HepG2 (cell line): ENCODE measurements around the gene MYLK3. TPM values are rescaled to one million over a fixed set of nuclear protein-coding genes. Genes with fewer than 3 reads are reported as not detected.

Experiments used
- ATAC-seq: fragments of 200-7000 bp; cut with Tn5 transposase; 3 replicates; pipeline ENCODE4 v1.9.1; 2020; ENCODE audit warnings: mild to moderate bottlenecking, moderate library complexity
- BruUV-seq: library from RNA; stranded (reverse); fragments of 400-500 nt; replicated peaks from 2 replicates; lab custom pipeline; 2021; lab: Mats Ljungman, UMichigan
- CTCF ChIA-PET: fragments of 300-600 bp; formaldehyde crosslinking; extraction: SDS; loops from one replicate; lab custom pipeline; 2021; ENCODE audit warnings: low total read pairs, inconsistent platforms, low intra/inter-chr PET ratio; lab: Yijun Ruan, JAX
- POLR2A ChIA-PET: fragments of 350-600 bp; sonication (Branson Sonifier 250); formaldehyde crosslinking; loops from one replicate; lab custom pipeline; 2020; ENCODE audit warnings: antibody characterized with exemption, inconsistent platforms; lab: Yijun Ruan, JAX
- DNase-seq: peaks from one replicate; pipeline ENCODE4 v3.0.0-alpha.2; 2015; ENCODE audit warnings: low spot score
- FAIRE-seq: peaks from 3 replicates; lab custom pipeline; 2011; peaks lifted over from hg19 to GRCh38; lab: Jason Lieb, UNC
- H2AFZ ChIP-seq: one replicate; pipeline ENCODE4 v1.6.1; 2011; ENCODE audit warnings: low read length, inconsistent platforms
- H3K27ac ChIP-seq: fragments of 300-600 bp; 3 replicates; pipeline ENCODE4 v1.8.0; 2011; ENCODE audit warnings: mixed run types, mild to moderate bottlenecking, mixed read lengths, low read length, inconsistent platforms; ENCODE audit not compliant: insufficient read depth; ENCODE audit errors: extremely low read length
- H3K27me3 ChIP-seq, 2 experiments: fragments of 200-600 bp in 1 of 2; 2 replicates in 1 of 2; 3 replicates in 1 of 2; pipeline versions ENCODE4 v1.6.0 to v1.8.0; 2011; ENCODE audit warnings: low read length in 2 of 2, mild to moderate bottlenecking in 2 of 2, moderate library complexity in 2 of 2, inconsistent platforms in 1 of 2; ENCODE audit not compliant: insufficient read depth in 2 of 2, control insufficient read depth in 1 of 2
- H3K36me3 ChIP-seq, 2 experiments: fragments of 200-600 bp in 1 of 2; replicated peaks in 1 of 2; 2 replicates in 1 of 2; 3 replicates in 1 of 2; pipeline versions ENCODE4 v1.5.1 to v1.8.0; 2011; ENCODE audit warnings: low read length in 2 of 2, inconsistent platforms in 1 of 2; ENCODE audit not compliant: insufficient read depth in 2 of 2, control insufficient read depth in 1 of 2
- H3K4me1 ChIP-seq: 2 replicates; pipeline ENCODE4 v1.5.1; 2012; ENCODE audit warnings: low read length, inconsistent platforms; ENCODE audit not compliant: insufficient read depth
- H3K4me2 ChIP-seq: 2 replicates; pipeline ENCODE4 v1.6.0; 2011; ENCODE audit warnings: low read depth, low read length, inconsistent platforms
- H3K4me3 ChIP-seq, 3 experiments: fragments of 200-600 bp in 1 of 3; sonication (generic), shearing (Covaris generic) in 1 of 3; replicated peaks in 1 of 3; 2 replicates each; pipeline ENCODE4 v1.5.1; 2011 to 2016; ENCODE audit warnings: low read length in 3 of 3, inconsistent platforms in 2 of 3, low read depth in 2 of 3, mild to moderate bottlenecking in 2 of 3, control low read depth in 1 of 3, mixed read lengths in 1 of 3; ENCODE audit not compliant: insufficient read depth in 1 of 3
- H3K79me2 ChIP-seq: one replicate; pipeline ENCODE4 v1.6.1; 2011; ENCODE audit warnings: low read length, inconsistent platforms; ENCODE audit not compliant: insufficient read depth
- H3K9ac ChIP-seq: 2 replicates; pipeline ENCODE4 v1.6.0; 2011; ENCODE audit warnings: mild to moderate bottlenecking, low read depth, low read length, inconsistent platforms; ENCODE audit not compliant: insufficient read depth
- H3K9me3 ChIP-seq: 2 replicates; pipeline ENCODE4 v1.5.1; 2012; ENCODE audit warnings: mild to moderate bottlenecking, low read length
- H4K20me1 ChIP-seq: 2 replicates; pipeline ENCODE4 v1.6.0; 2011; ENCODE audit warnings: inconsistent platforms, mild to moderate bottlenecking, low read length, moderate library complexity; ENCODE audit not compliant: insufficient read depth
- ATF5 ChIP-seq: sonication (generic); formaldehyde crosslinking; IDR thresholded peaks from 2 replicates; pipeline ENCODE4 v1.4.0; 2020; ENCODE audit warnings: mild to moderate bottlenecking, low read depth, missing genetic modification reagents
- EHMT2 ChIP-seq: fragments of 200-600 bp; sonication (generic); IDR thresholded peaks from 2 replicates; pipeline ENCODE4 v1.7.0; 2017; ENCODE audit warnings: antibody characterized with exemption, low read depth, low read length, borderline replicate concordance
- EP300 ChIP-seq, 3 experiments: sonication (generic) in 1 of 3; formaldehyde crosslinking in 1 of 3; IDR thresholded peaks; 2 replicates each; pipeline versions ENCODE4 v1.5.1 to v1.6.1; 2011 to 2020; ENCODE audit warnings: low read depth in 2 of 3, low read length in 2 of 3, borderline replicate concordance in 1 of 3, improper control_type of control experiment in 1 of 3, mild to moderate bottlenecking in 1 of 3, missing genetic modification reagents in 1 of 3, moderate library complexity in 1 of 3
- KIAA2018 ChIP-seq: sonication (generic); formaldehyde crosslinking; IDR thresholded peaks from 2 replicates; pipeline ENCODE4 v1.5.0; 2020; ENCODE audit warnings: mild to moderate bottlenecking, missing genetic modification reagents, borderline replicate concordance
- NCOA1 ChIP-seq: sonication (generic); formaldehyde crosslinking; IDR thresholded peaks from 2 replicates; pipeline ENCODE4 v1.9.0; 2021; ENCODE audit warnings: missing genetic modification reagents
- ZNF703 ChIP-seq: sonication (generic); formaldehyde crosslinking; IDR thresholded peaks from 2 replicates; pipeline ENCODE4 v1.5.1; 2020; ENCODE audit warnings: missing genetic modification reagents, mild to moderate bottlenecking, moderate library complexity, borderline replicate concordance
- WGBS: methylation state at CpG from one replicate; pipeline ENCODE4 v1.1.6; 2017; ENCODE audit warnings: low lambda C conversion rate; 5-methylcytosine and 5-hydroxymethylcytosine counted together
- in situ Hi-C: cut with HindIII; loops from 2 replicates; pipeline ENCODE4 v1.10.0; 2017; ENCODE audit warnings: low pct_unique_long_range_greater_than_20kb; ENCODE audit not compliant: extremely low pct_ligation_motif_present
- intact Hi-C: fragments of 100-400 bp; cut with micrococcal nuclease; formaldehyde crosslinking; loops from one replicate; pipeline ENCODE4 v1.10.0; 2022; ENCODE audit not compliant: unreplicated experiment
- polyA plus RNA-seq, 8 experiments: library from polyadenylated mRNA; depleted of rRNA in 3 of 8; stranded (reverse) in 7 of 8; unstranded in 1 of 8; fragments of >200 nt; fragmentation: Illumina TruSeq in 4 of 8; extraction: Trizol in 4 of 8; gene quantifications; 2 replicates each; pipeline versions ENCODE4 v1.2.1 to v1.2.3, GENCODE V29; 2011 to 2016; ENCODE audit warnings: low read depth in 4 of 8, missing spikeins in 1 of 8, mixed read lengths in 1 of 8; ENCODE audit not compliant: insufficient read depth in 1 of 8
- total RNA-seq, 5 experiments: library from RNA; depleted of rRNA; stranded (reverse); fragments of >200 nt; fragmentation: Illumina TruSeq; extraction: Trizol; gene quantifications; 2 replicates each; pipeline ENCODE4 v1.2.3, GENCODE V29; 2016; ENCODE audit warnings: low read depth in 1 of 5

The MYLK3 gene
- total and polyA plus RNA-seq, 2 of the 13 experiments (the other 11 are each of a cell fraction or from before 2014, with no cell fraction given), result 0.04 to 0.18 TPM

- no TSS peak for BruUV-seq
- no peak for DNase-seq
- Histone ChIP-seq H3K36me3 (peaks cover 6 to 10% of the 10 kb centered on the region in 2 experiments; a peak in 4 of 5 replicates), H3K4me1 (peaks cover 8% of the 10 kb centered on the region)
- TF ChIP-seq EHMT2 (no peak), ATF5 (no peak), NCOA1 (no peak), EP300 (IDR thresholded peaks at IDR 0.05; ENCODE audit: low read depth in 2 of 2, low read length in 2 of 2) (no peak), EP300 (CRISPR knock-in tag; IDR thresholded peaks at IDR 0.05; ENCODE audit: borderline replicate concordance) (no peak), KIAA2018 (CRISPR knock-in tag) (no peak), ZNF703 (CRISPR knock-in tag) (no peak)
- TF ChIP-seq, all 625 proteins: peak for 0
- H3K4me2 ChIP-seq, result no peak overlapping the region
- H3K4me3 ChIP-seq, result no peak overlapping the region
- no peak overlapping the region for H3K9ac ChIP-seq
- H3K9me3 ChIP-seq, result no peaks in the 10 kb centered on the region
- CTCF ChIA-PET, result no interaction called here
- FAIRE-seq, result no peak
- H3K79me2 ChIP-seq, result no peaks in the 10 kb centered on the region
- in situ Hi-C loops, result no loop called here
- ATAC-seq, result no peak
- no peaks in the 10 kb centered on the region for H3K27me3 ChIP-seq
- H3K27ac ChIP-seq, result no peak overlapping the region
- no peaks in the 10 kb centered on the region for H4K20me1 ChIP-seq
- no peak overlapping the region for H2AFZ ChIP-seq
- WGBS, result 89% methylated on average over 2 of the region's 2 CpGs
- POLR2A ChIA-PET, result no interaction called here
- intact Hi-C loops, result no loop called here
Measured at GRCh38 chr16:46702030-46702429, 46.1 kb downstream of the MYLK3 start.
